Natural killer cell (primary cell): ENCODE data around the gene ARL14EPL. TPM values are rescaled to one million over a fixed set of nuclear protein-coding genes. Genes with fewer than 3 reads are reported as not detected.

Source experiments
- ATAC-seq, 3 donors: fragments of 150-1000 bp in 2 of 3; fragments of 200-7000 bp in 1 of 3; cut with Tn5 transposase; 1 replicate in 1 of 3; 2 replicates in 2 of 3; pipeline ENCODE4 v1.10.0; 2021; ENCODE audit warnings: mild to moderate bottlenecking in 2 of 3, moderate library complexity in 2 of 3
- DNase-seq, 2 donors: peaks; one replicate each; pipeline versions ENCODE4 v3.0.0 to v3.0.0-alpha.2; 2013 to 2021; ENCODE audit warnings: mixed read lengths in 1 of 2
- H3K27ac ChIP-seq: one replicate; pipeline ENCODE4 v1.5.1; 2013; ENCODE audit warnings: mild to moderate bottlenecking, low read length
- H3K27me3 ChIP-seq: one replicate; pipeline ENCODE4 v1.6.1; 2013; ENCODE audit warnings: low read length; ENCODE audit not compliant: control insufficient read depth, insufficient read depth
- H3K36me3 ChIP-seq: one replicate; pipeline ENCODE4 v1.6.1; 2013; ENCODE audit warnings: low read length; ENCODE audit not compliant: control insufficient read depth, insufficient read depth
- H3K4me1 ChIP-seq: one replicate; pipeline ENCODE4 v1.6.1; 2013; ENCODE audit warnings: low read length; ENCODE audit not compliant: control insufficient read depth, insufficient read depth
- H3K4me3 ChIP-seq: one replicate; pipeline ENCODE4 v1.5.1; 2013; ENCODE audit warnings: low read length
- H3K9me3 ChIP-seq: one replicate; pipeline ENCODE4 v1.6.1; 2013; ENCODE audit warnings: low read length; ENCODE audit not compliant: control insufficient read depth, insufficient read depth
- H3K27ac Mint-ChIP-seq, 2 donors: one replicate each; pipeline ENCODE4 v1.8.0; 2022; ENCODE audit warnings: mild to moderate bottlenecking in 2 of 2, mixed read lengths in 2 of 2, moderate library complexity in 1 of 2
- H3K27me3 Mint-ChIP-seq, 2 donors: one replicate each; pipeline ENCODE4 v1.8.0; 2022; ENCODE audit warnings: low read depth in 2 of 2, mixed read lengths in 2 of 2
- H3K36me3 Mint-ChIP-seq: one replicate; pipeline ENCODE4 v1.8.0; 2022; ENCODE audit warnings: mixed read lengths
- H3K4me1 Mint-ChIP-seq, 2 donors: one replicate each; pipeline ENCODE4 v1.8.0; 2022; ENCODE audit warnings: mixed read lengths in 2 of 2
- H3K4me3 Mint-ChIP-seq: one replicate; pipeline ENCODE4 v1.8.0; 2022; ENCODE audit warnings: mild to moderate bottlenecking, moderate library complexity, mixed read lengths
- H3K9me3 Mint-ChIP-seq, 2 donors: one replicate each; pipeline ENCODE4 v1.8.0; 2022; ENCODE audit warnings: mixed read lengths in 2 of 2
- CTCF ChIP-seq: fragments of 200-600 bp; IDR thresholded peaks from one replicate; pipeline ENCODE4 v1.8.0; 2022; ENCODE audit warnings: antibody characterized with exemption
- WGBS: methylation state at CpG from one replicate; pipeline ENCODE4 v1.1.7; 2013; ENCODE audit warnings: missing lambda C conversion rate; ENCODE audit not compliant: insufficient coverage; 5-methylcytosine and 5-hydroxymethylcytosine counted together
- intact Hi-C: fragments of 100-400 bp; cut with micrococcal nuclease; formaldehyde crosslinking; loops from one replicate; pipeline ENCODE4 v1.14.2; 2022
- total RNA-seq, 4 donors: library from RNA; stranded (reverse); fragments of 120-200 nt in 1 of 4; gene quantifications; one replicate each; pipeline versions ENCODE4 v1.2.3 to v1.2.4, GENCODE V29; 2013 to 2022

ARL14EPL gene
- total RNA-seq, 3 donors from 2014 or later (not counting 1 experiment from before 2014, with no cell fraction given): not detected

- no peaks in the 10 kb centered on the region for H3K36me3 ChIP-seq
- no peak for ATAC-seq
- H3K4me1 Mint-ChIP-seq: peaks cover 13 to 18% of the 10 kb centered on the region in 2 donors
- H3K27ac ChIP-seq: no peak overlapping the region
- H3K27ac Mint-ChIP-seq: no peak overlapping the region
- no peak for TF ChIP-seq CTCF
- peaks cover 4% of the 10 kb centered on the region for H3K4me1 ChIP-seq
- H3K9me3 ChIP-seq: no peaks in the 10 kb centered on the region
- intact Hi-C loops: no loop called here
- DNase-seq: no peak
- H3K9me3 Mint-ChIP-seq: no peaks in the 10 kb centered on the region
- no peak overlapping the region for H3K4me3 ChIP-seq
- no peaks in the 10 kb centered on the region for H3K27me3 ChIP-seq
- H3K4me3 Mint-ChIP-seq: no peak overlapping the region
- H3K27me3 Mint-ChIP-seq: peaks cover 9 to 10% of the 10 kb centered on the region in 2 donors
- H3K36me3 Mint-ChIP-seq: no peaks in the 10 kb centered on the region
Observed at GRCh38 chr5:116042375-116042774, 10.1 kb downstream of the ARL14EPL start.

DNA sequence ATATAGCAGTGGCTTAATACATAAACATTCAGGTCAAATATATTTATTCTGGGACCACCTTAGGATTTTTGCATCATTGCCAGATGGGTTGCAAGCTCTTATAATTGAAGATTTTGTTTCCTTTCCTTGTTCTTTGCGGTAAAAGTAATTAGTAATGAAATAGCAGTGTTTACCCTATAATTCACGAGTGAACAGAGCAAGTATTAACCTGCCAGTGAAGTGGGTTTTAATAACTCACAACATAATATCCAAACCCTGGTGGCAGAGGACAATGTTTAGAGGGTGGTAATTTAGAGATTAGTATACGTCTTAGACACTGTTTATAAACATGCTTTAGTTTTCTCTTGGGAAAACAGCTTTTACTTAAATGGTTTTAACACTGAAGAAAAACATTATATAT is 11.8 kb downstream of the ARL14EPL start:
- Mint-ChIP-seq H3K9me3 (no peaks in the 10 kb centered on the region), H3K27me3 (peaks cover 13 to 25% of the 10 kb centered on the region in 2 donors), H3K36me3 (no peaks in the 10 kb centered on the region), H3K4me3 (no peak overlapping the region), H3K27ac (no peak overlapping the region), H3K4me1 (peaks cover 1 to 4% of the 10 kb centered on the region in 2 donors)
- DNase-seq (no peak), ATAC-seq (no peak)
- H3K4me1 ChIP-seq: no peaks in the 10 kb centered on the region
- H3K9me3 ChIP-seq: no peaks in the 10 kb centered on the region
- intact Hi-C loops: no loop called here
- no peaks in the 10 kb centered on the region for H3K36me3 ChIP-seq
- no peaks in the 10 kb centered on the region for H3K27me3 ChIP-seq
- no peak overlapping the region for H3K27ac ChIP-seq
- 100% methylated on average over 1 of the region's 3 CpGs for WGBS
- no peak overlapping the region for H3K4me3 ChIP-seq
- TF ChIP-seq CTCF: no peak

DNA sequence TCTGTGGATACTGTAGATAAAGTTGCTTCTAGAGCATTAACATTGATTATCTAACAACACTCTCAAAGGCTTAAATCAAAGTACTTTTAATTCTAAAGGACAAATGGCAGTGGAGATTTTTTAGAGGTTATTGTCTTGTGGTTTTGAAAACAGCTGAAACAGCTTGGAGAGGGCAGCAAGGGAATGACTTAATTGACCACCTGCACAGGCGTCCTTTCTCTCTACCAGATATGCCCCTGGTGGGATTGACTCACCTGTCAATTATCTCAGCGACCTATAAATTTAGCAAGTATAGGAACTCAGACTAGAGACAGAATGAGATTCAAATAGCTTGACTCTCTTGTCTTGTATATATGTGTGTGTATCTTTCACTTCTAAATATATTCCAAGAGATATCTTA is 13.5 kb downstream of the ARL14EPL start:
- Mint-ChIP-seq H3K27me3 (peaks cover 13 to 27% of the 10 kb centered on the region in 2 donors), H3K4me3 (no peak overlapping the region), H3K36me3 (no peaks in the 10 kb centered on the region), H3K27ac (no peak overlapping the region), H3K4me1 (no peaks in the 10 kb centered on the region), H3K9me3 (no peaks in the 10 kb centered on the region)
- Histone ChIP-seq H3K27ac (no peak overlapping the region), H3K4me1 (no peaks in the 10 kb centered on the region), H3K9me3 (no peaks in the 10 kb centered on the region), H3K4me3 (no peak overlapping the region), H3K36me3 (no peaks in the 10 kb centered on the region), H3K27me3 (peaks cover 3% of the 10 kb centered on the region)
- no peak for DNase-seq
- no peak for TF ChIP-seq CTCF
- 80% methylated on average over 2 of the region's 2 CpGs for WGBS
- intact Hi-C loops: no loop called here
- no peak for ATAC-seq

- Histone ChIP-seq H3K27me3 (peaks cover 3% of the 10 kb centered on the region), H3K9me3 (no peaks in the 10 kb centered on the region), H3K4me3 (no peak overlapping the region), H3K4me1 (no peaks in the 10 kb centered on the region), H3K27ac (no peak overlapping the region), H3K36me3 (no peaks in the 10 kb centered on the region)
- H3K4me3 Mint-ChIP-seq: no peak overlapping the region
- no peaks in the 10 kb centered on the region for H3K9me3 Mint-ChIP-seq
- WGBS: 85% methylated on average over 2 of the region's 3 CpGs
- no peak for TF ChIP-seq CTCF
- H3K27me3 Mint-ChIP-seq: peaks cover 12 to 31% of the 10 kb centered on the region in 2 donors
- H3K4me1 Mint-ChIP-seq: no peaks in the 10 kb centered on the region
- no peak overlapping the region for H3K27ac Mint-ChIP-seq
- H3K36me3 Mint-ChIP-seq: no peaks in the 10 kb centered on the region
- DNase-seq (no peak), ATAC-seq (no peak)
- intact Hi-C loops: no loop called here
Observed at GRCh38 chr5:116046261-116046660, 14.0 kb downstream of the ARL14EPL start.
